CD14-positive monocyte (primary cell): Measurements from ENCODE around the gene CDH7. TPM values are rescaled to one million over a fixed set of nuclear protein-coding genes. Genes with fewer than 3 reads are reported as not detected.

Experiments
- DNase-seq, 3 donors: peaks; one replicate each; pipeline ENCODE4 v3.0.0-alpha.2; 2011 to 2022
- H2AFZ ChIP-seq: 2 replicates; pipeline ENCODE4 v1.6.0; 2012; ENCODE audit warnings: mild to moderate bottlenecking, low read depth, low read length, inconsistent platforms; ENCODE audit not compliant: insufficient read depth, poor library complexity, severe bottlenecking
- H3K27ac ChIP-seq, 2 donors: 1 replicate in 1 of 2; 2 replicates in 1 of 2; pipeline ENCODE4 v1.5.1; 2012 to 2013; ENCODE audit warnings: low read length in 2 of 2, control low read depth in 1 of 2, inconsistent platforms in 1 of 2, low read depth in 1 of 2, mild to moderate bottlenecking in 1 of 2
- H3K27me3 ChIP-seq, 2 donors: one replicate each; pipeline versions ENCODE4 v1.6.0 to v1.6.1; 2011 to 2013; ENCODE audit warnings: low read length in 2 of 2; ENCODE audit not compliant: control insufficient read depth in 2 of 2, insufficient read depth in 2 of 2
- H3K36me3 ChIP-seq, 2 donors: replicated peaks in 1 of 2; 1 replicate in 1 of 2; 2 replicates in 1 of 2; pipeline versions ENCODE4 v1.5.1 to v1.6.1; 2012 to 2013; ENCODE audit warnings: low read length in 2 of 2, control low read depth in 1 of 2, inconsistent platforms in 1 of 2, mild to moderate bottlenecking in 1 of 2; ENCODE audit not compliant: insufficient read depth in 2 of 2, control insufficient read depth in 1 of 2
- H3K4me1 ChIP-seq, 2 donors: 1 replicate in 1 of 2; 2 replicates in 1 of 2; pipeline versions ENCODE4 v1.5.1 to v1.6.1; 2012 to 2013; ENCODE audit warnings: low read length in 2 of 2, control low read depth in 1 of 2, inconsistent platforms in 1 of 2, mild to moderate bottlenecking in 1 of 2, moderate library complexity in 1 of 2; ENCODE audit not compliant: insufficient read depth in 2 of 2, control insufficient read depth in 1 of 2
- H3K4me2 ChIP-seq: replicated peaks from 2 replicates; pipeline ENCODE3; 2012; ENCODE audit warnings: low read length, moderate library complexity, mild to moderate bottlenecking; ENCODE audit not compliant: poor library complexity, severe bottlenecking; ENCODE audit errors: extremely low read depth
- H3K4me3 ChIP-seq, 3 experiments: fragments of 200-600 bp in 1 of 3; sonication (generic) in 1 of 3; replicated peaks in 1 of 3; 1 replicate in 2 of 3; 2 replicates in 1 of 3; pipeline ENCODE4 v1.5.1; 2011 to 2013; ENCODE audit warnings: low read length in 3 of 3, mild to moderate bottlenecking in 3 of 3, control low read depth in 2 of 3, low read depth in 2 of 3, inconsistent platforms in 1 of 3, moderate library complexity in 1 of 3
- H3K79me2 ChIP-seq: 2 replicates; pipeline ENCODE4 v1.6.0; 2012; ENCODE audit warnings: mild to moderate bottlenecking, control low read depth, inconsistent platforms, low read length, moderate library complexity; ENCODE audit not compliant: insufficient read depth
- H3K9ac ChIP-seq: 2 replicates; pipeline ENCODE4 v1.6.0; 2017; ENCODE audit warnings: low read length, mild to moderate bottlenecking; ENCODE audit not compliant: insufficient read depth, poor library complexity, severe bottlenecking
- H3K9me3 ChIP-seq, 2 donors: replicated peaks in 1 of 2; 1 replicate in 1 of 2; 2 replicates in 1 of 2; pipeline versions ENCODE4 v1.5.1 to v1.6.1; 2012 to 2013; ENCODE audit warnings: low read length in 2 of 2, control low read depth in 1 of 2; ENCODE audit not compliant: control insufficient read depth in 1 of 2, insufficient read depth in 1 of 2
- H4K20me1 ChIP-seq: 2 replicates; pipeline ENCODE4 v1.6.0; 2012; ENCODE audit warnings: mild to moderate bottlenecking, low read length, control low read depth, moderate library complexity; ENCODE audit not compliant: insufficient read depth
- H3K27ac Mint-ChIP-seq, 7 donors: one replicate each; pipeline ENCODE4 v1.8.0; 2020; ENCODE audit warnings: mild to moderate bottlenecking in 7 of 7, mixed read lengths in 7 of 7, moderate library complexity in 6 of 7, inconsistent platforms in 2 of 7
- H3K27me3 Mint-ChIP-seq, 3 donors: one replicate each; pipeline ENCODE4 v1.8.0; 2021 to 2022; ENCODE audit warnings: low read depth in 3 of 3, mild to moderate bottlenecking in 3 of 3, mixed read lengths in 3 of 3, moderate library complexity in 3 of 3, inconsistent platforms in 1 of 3
- H3K36me3 Mint-ChIP-seq, 2 donors: one replicate each; pipeline ENCODE4 v1.8.0; 2020; ENCODE audit warnings: mixed read lengths in 2 of 2, inconsistent platforms in 1 of 2, mild to moderate bottlenecking in 1 of 2
- H3K4me1 Mint-ChIP-seq: one replicate; pipeline ENCODE4 v1.8.0; 2020; ENCODE audit warnings: mild to moderate bottlenecking, mixed read lengths
- H3K4me3 Mint-ChIP-seq, 2 donors: one replicate each; pipeline ENCODE4 v1.8.0; 2020; ENCODE audit warnings: mild to moderate bottlenecking in 2 of 2, mixed read lengths in 2 of 2, moderate library complexity in 1 of 2
- H3K9me3 Mint-ChIP-seq, 7 donors: one replicate each; pipeline ENCODE4 v1.8.0; 2020 to 2022; ENCODE audit warnings: mixed read lengths in 7 of 7, mild to moderate bottlenecking in 6 of 7, moderate library complexity in 6 of 7, inconsistent platforms in 2 of 7
- WGBS: methylation state at CpG from one replicate; pipeline ENCODE4 v1.1.5; 2013; ENCODE audit warnings: missing lambda C conversion rate; ENCODE audit not compliant: insufficient coverage; 5-methylcytosine and 5-hydroxymethylcytosine counted together
- intact Hi-C, 2 donors: fragments of 100-400 bp; cut with micrococcal nuclease; formaldehyde crosslinking; loops; one replicate each; pipeline versions ENCODE4 v1.15.0 to v1.15.1; 2023
- polyA plus RNA-seq, 3 donors: library from polyadenylated mRNA; depleted of rRNA in 1 of 3; unstranded in 2 of 3; stranded (reverse) in 1 of 3; fragments of 300-500 nt in 2 of 3; fragments of >200 nt in 1 of 3; fragmentation: Illumina TruSeq in 2 of 3; gene quantifications; 1 replicate in 2 of 3; 2 replicates in 1 of 3; pipeline ENCODE4 v1.2.3, GENCODE V29; 2012 to 2021
- TF ChIP-seq, protein P1 (sequence below): fragments of 200-600 bp; IDR thresholded peaks from one replicate; pipeline ENCODE4 v1.8.0; 2022; ENCODE audit warnings: antibody characterized with exemption, mild to moderate bottlenecking

The CDH7 gene
- polyA plus RNA-seq, 3 donors = not detected

DNA sequence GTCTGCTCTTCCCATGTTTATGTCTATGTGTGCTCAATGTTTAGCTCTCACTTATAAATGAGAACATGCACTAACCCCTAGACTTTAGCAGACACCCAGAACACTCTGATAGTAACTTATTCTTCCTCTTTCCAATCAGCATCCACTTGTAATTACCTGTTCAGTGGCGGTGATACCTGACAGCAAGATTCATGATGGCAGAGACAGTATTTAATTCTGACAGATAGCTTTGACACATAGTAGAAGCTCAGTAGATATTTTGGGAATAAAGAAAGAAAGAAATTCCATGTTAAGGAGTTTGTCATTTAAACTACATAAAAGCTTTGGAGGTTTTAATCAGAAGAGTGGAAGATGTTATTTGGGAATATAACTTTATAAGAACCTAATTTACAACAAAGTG lies 171.3 kb downstream of the CDH7 start:
- intact Hi-C loops = no loop called here
- Histone ChIP-seq H3K9me3 (peaks cover 0 to 3% of the 10 kb centered on the region in 2 donors), H3K4me3 (no peak overlapping the region), H3K4me2 (no peak overlapping the region), H3K79me2 (no peaks in the 10 kb centered on the region), H3K27ac (no peak overlapping the region), H4K20me1 (no peaks in the 10 kb centered on the region), H3K9ac (no peak overlapping the region), H3K27me3 (no peaks in the 10 kb centered on the region), H2AFZ (no peak overlapping the region), H3K4me1 (no peaks in the 10 kb centered on the region), H3K36me3 (no peaks in the 10 kb centered on the region)
- no peaks in the 10 kb centered on the region for H3K4me1 Mint-ChIP-seq
- TF ChIP-seq, protein P1, sequence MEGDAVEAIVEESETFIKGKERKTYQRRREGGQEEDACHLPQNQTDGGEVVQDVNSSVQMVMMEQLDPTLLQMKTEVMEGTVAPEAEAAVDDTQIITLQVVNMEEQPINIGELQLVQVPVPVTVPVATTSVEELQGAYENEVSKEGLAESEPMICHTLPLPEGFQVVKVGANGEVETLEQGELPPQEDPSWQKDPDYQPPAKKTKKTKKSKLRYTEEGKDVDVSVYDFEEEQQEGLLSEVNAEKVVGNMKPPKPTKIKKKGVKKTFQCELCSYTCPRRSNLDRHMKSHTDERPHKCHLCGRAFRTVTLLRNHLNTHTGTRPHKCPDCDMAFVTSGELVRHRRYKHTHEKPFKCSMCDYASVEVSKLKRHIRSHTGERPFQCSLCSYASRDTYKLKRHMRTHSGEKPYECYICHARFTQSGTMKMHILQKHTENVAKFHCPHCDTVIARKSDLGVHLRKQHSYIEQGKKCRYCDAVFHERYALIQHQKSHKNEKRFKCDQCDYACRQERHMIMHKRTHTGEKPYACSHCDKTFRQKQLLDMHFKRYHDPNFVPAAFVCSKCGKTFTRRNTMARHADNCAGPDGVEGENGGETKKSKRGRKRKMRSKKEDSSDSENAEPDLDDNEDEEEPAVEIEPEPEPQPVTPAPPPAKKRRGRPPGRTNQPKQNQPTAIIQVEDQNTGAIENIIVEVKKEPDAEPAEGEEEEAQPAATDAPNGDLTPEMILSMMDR = no peak
- no peak overlapping the region for H3K27ac Mint-ChIP-seq
- no peak for DNase-seq
- H3K36me3 Mint-ChIP-seq = no peaks in the 10 kb centered on the region
- H3K9me3 Mint-ChIP-seq = no peaks in the 10 kb centered on the region
- WGBS = no CpG with 5 or more reads among the region's 1 CpG
- no peaks in the 10 kb centered on the region for H3K27me3 Mint-ChIP-seq
- no peak overlapping the region for H3K4me3 Mint-ChIP-seq

DNA sequence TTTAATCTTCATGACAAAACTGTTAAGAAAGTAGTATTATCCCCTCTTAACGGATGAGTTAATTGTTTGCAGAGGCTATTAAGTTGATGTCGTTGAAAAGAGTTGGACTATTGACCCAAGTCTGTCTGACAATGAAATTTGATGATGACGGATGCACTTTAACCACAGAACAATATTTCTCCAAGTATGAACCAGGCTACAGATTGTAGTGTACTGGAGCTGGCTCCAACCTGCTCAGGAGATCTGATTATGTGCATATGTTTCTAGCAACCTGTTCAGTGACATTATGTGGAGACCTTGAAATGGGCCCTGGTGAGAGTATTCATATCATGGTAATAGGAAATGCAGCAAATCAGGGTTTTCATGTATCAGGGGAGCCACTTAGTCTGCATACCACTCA lies 174.1 kb downstream of the CDH7 start:
- H3K36me3 ChIP-seq = no peaks in the 10 kb centered on the region
- intact Hi-C loops = no loop called here
- no peak overlapping the region for H3K4me3 Mint-ChIP-seq
- peaks cover 0 to 3% of the 10 kb centered on the region in 2 donors for H3K9me3 ChIP-seq
- no peak overlapping the region for H3K9ac ChIP-seq
- no peaks in the 10 kb centered on the region for H3K4me1 Mint-ChIP-seq
- H3K4me2 ChIP-seq = no peak overlapping the region
- no peaks in the 10 kb centered on the region for H3K27me3 Mint-ChIP-seq
- no peaks in the 10 kb centered on the region for H3K79me2 ChIP-seq
- no peaks in the 10 kb centered on the region for H4K20me1 ChIP-seq
- H3K36me3 Mint-ChIP-seq = no peaks in the 10 kb centered on the region
- no peak for DNase-seq
- no peak overlapping the region for H3K27ac Mint-ChIP-seq
- TF ChIP-seq, protein P1 = no peak
- WGBS = no CpG with 5 or more reads among the region's 3 CpGs
- H3K9me3 Mint-ChIP-seq = peaks cover 0 to 2% (median 0%) of the 10 kb centered on the region in 7 donors
- no peak overlapping the region for H3K27ac ChIP-seq
- no peak overlapping the region for H2AFZ ChIP-seq
- H3K4me3 ChIP-seq = no peak overlapping the region
- no peaks in the 10 kb centered on the region for H3K4me1 ChIP-seq
- H3K27me3 ChIP-seq = no peaks in the 10 kb centered on the region
